Glomerular visceral epithelial cell (primary cell): Measurements from ENCODE around the gene C12orf56.
"Not testable (repeated sequence)": the region's sequence is repeated elsewhere in the genome, so short reads cannot be mapped to it uniquely, and the experiment has no call there.

Experiments
- DNase-seq: peaks from one replicate; pipeline ENCODE4 v3.0.0-alpha.2; 2016; ENCODE audit errors: extremely low spot score

The C12orf56 gene

DNA sequence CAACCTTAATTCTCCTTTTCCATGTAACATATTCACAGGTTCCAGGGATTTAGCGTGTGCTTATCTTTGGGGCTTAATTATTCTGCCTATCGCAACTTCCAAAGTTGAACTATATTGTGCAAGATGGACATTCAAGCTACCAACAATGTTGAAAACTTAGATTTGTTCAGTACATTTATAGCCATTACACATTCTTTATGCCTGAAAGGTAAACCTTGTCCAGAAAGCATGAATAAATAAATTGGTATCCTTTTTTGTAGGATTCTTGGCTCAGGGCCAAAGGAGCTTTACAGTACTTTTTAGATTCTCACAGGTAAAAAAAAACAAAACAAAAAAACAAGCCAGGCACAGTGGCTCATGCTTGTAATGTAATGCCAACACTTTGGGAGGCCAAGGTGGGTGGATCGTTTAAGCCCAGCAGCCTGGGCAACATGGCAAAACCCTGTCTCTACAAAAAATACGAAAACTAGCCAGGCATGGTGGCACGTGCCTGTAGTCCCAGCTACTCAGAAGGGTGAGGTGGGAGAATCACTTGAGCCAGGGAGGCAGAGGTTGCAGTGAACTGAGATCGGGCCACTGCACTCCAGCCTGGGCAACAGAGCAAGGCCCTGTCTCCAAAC lies 3.3 kb downstream of the C12orf56 start:
- DNase-seq = no peak

DNA sequence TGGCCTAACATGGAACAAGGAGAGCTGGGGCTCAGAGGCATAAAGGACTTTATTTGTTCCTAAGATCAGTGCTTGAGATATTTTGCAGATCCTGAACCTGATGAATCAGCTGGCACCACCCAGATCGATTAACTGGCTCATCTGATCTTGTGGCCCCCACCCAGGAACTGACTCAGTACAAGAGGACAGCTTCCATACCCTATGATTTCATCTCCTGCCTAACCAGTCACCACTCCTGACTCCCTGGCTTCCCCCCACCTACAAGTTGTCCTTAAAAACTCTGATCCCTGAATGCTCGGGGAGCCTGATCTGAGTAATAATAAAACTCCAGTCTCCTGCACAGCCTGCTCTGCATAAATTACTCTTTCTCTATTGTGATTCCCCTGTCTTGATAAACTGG lies 5.1 kb downstream of the C12orf56 start:
- DNase-seq = no peak

DNA sequence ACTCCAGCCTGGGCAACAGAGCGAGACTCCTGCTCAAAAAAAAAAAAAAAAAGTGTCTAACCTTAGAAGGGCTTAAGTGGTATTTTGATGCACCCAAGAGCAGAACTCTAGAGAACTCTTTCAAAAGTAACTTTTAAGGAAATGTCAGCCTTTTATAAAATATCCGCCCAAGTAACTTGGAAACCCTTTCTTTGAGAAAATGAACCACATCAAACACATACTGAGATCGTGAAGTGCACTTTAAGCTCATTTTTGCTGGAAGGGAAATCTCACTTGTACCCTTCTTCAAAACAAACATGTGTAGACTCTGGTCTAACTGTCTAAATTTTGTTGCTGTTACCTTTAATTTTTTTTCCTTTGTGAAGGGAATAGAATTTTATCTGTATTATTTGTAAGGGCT lies 5.5 kb downstream of the C12orf56 start:
- DNase-seq = no peak

DNA sequence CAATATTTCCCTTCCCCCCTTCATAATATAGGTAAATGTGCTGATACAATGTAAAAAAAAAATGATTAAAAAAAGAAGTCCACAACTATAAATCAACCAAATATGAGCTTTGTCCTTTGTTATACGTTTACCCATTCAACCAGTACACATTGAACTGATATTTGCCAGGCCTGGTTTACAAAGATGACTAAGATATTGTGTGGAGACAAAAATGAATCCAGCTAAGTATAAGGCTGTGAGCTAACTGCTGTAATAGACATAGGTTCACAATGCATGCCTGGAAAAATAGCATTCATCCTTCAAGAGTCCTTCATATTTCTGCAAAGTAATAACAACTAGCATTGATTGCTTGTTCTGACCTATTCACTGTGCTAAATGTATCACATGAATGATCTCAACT lies 6.9 kb downstream of the C12orf56 start:
- DNase-seq = no peak

DNA sequence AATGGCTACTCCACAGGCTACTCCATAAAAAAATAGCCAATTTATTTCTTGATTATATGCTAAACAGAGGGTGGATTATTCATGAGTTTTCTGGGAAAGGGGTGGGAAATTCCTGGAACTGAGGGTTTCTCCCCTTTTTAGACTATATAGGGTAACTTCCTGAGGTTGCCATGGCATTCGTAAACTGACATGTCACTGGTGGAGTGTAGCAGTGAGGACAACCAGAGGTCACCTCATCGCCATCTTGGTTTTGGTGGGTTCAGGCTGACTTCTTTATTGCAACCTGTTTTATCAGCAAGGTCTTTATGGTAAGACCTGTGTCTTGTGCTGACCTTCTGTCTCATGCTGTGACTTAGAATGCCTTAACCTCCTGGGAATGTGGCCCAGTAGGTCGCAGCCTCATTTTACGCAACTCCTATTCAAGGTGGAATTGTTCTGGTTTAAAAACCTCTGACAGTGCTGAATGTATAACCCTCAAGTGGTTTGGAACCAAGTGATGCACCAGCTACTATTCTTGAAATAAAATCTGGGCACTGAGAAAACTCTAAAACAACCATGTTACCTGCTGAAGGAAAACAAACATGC lies 27.7 kb downstream of the C12orf56 start:
- no peak for DNase-seq

DNA sequence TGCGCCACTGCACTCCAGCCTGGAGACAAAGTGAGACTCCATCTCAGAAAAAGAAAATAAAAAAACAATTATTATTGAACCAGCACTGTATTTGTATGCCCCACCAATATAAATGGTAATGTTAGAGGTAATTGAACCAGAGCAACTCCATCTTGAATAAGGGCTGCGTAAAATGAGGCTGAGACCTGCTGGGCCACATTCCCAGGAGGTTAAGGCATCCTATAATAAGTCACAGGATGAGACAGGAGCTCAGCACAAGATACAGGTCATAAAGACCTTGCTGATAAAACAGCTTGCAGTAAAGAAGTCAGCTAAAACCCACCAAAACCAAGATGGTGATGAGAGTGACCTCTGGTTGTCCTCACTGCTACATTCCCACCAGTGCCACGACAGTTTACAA lies 29.4 kb downstream of the C12orf56 start:
- DNase-seq = not testable (repeated sequence)

DNA sequence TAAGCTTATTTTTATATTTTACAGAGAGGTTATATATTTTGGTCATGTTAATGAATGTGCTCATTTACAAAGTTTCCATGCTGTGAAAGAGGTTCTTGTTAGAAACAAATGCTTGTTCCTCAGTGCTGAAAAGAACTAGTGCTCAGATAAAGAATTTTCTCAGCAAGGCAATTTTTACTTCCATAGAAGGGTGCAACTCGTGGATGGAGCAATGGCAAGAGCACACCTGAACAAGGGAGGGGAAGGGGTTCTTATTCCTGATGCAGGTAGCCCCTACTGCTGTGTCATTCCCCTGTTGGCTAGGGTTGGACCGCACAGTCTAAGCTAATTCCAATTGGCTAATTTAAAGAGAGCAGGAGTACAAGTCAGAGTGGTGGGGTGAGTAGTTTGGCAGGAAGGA lies 34.3 kb downstream of the C12orf56 start:
- DNase-seq = not testable (repeated sequence)

DNA sequence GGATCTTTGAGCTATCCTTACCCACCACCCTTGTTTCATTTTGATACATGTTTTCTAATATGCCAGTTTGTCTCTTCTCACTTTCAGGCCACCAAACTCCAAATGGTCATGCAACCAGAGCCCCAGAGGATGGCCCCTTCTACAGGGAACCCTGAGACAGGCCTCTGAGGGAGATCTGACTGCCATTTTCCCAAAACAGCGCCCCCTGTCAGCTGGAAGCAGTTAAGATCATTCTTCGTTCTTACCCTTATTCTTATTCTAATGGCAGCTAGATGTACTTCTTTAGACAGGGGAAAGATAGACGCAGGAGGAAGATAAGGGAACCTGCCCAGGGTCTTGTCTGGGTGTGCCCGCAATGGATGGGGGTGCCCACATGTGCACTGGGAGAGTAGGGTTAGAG lies 38.4 kb downstream of the C12orf56 start:
- no peak for DNase-seq

DNA sequence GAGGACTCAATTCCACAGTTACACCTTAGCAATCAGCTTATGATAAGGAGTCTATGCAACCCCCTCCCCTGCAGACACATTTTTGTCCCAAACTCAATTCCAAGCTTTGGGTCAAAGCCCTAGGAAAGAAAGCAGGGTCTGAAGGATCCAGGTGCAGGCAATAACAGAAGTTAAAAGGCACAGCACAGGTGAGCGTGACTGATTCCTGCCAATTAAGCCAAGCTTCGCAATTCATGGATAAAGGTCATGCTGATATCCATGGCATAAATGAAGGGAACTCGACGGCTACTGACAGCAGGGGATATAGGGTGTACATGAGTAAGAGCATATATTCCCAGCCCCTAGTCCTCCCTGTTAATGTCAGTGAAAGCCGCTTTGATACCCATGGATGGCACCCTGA lies 39.3 kb downstream of the C12orf56 start:
- no peak for DNase-seq

DNA sequence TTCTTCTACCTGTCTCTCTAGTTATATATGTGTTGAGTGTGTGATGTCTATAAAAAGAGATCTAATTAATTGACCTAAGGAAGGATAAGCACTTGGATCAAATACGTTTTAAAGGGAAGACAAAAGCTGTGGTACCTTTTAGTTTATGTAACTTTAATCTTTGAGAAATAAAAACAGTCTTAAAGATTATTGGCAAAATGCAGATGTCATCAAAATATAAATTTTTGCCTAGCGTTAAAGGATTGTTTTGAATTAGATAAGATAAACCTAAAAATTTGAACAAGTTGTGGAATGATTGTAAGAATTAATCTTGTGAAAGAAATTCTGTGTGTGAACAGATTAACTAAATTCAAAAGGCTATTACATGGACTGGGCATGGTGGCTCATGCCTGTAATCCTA lies 42.9 kb downstream of the C12orf56 start:
- DNase-seq = no peak

DNA sequence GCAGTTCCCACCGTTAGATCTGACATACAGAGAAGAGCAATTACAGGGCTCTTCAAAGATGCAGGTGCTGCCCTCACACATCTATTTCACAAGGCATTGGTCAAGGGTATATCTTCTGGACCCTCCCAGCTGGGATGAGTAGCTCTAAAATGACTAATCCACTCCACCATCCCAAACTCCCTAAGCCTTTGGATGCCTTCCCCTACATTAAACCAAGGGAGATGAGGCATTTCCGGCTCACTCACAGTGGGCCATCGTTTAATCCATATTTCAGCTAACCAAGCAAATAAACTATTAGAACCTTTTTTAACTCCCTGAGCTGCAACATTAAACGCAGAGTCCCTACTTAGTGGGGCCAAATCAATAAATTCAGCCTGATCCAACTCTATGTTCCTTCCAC lies 45.9 kb downstream of the C12orf56 start:
- DNase-seq = not testable (repeated sequence)

DNA sequence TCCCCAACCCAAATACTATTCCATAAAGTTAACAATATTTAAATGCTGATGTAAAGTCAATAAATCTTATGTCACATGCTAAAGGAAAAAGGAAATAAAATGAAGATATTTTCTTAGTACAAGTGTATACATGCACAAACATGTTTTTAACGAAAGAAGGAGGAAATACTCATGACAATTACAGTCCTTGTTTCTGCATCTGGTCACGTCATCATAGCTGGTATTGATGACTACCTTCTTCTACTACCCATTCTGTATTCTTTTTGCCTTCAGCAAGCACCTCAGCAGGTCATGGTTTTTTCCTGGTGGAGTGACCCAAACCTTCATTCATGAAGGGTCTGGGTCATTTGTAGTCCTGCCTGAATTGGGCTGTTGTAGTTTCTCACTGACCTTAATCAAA lies 50.0 kb downstream of the C12orf56 start:
- DNase-seq = not testable (repeated sequence)

DNA sequence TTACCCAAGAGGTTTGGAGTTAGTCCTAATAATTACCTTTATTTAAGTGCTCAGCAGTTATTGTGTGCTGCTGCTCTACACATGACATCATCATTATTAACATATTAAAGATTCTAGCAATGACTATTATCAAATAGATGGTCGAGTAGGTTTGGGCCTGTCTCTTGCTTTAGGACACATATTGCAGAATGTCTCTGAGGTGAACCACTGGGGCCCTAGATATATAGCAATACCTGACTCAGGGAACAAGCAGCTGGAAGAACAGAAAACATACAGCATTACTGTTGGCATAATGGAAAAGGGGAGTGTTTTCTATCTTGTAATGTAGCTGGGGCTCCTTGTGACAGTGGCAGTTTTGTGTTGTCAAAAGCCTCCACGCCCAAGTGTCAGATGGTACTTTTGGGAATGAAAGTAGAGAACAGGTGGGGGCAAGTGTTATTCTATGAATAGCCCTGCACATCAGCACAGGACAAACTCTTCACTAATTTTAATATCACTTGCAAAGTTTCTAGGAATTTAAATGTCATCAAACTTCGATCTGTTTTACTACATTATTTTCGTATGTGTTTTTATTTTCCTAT lies 54.6 kb downstream of the C12orf56 start:
- no peak for DNase-seq

DNA sequence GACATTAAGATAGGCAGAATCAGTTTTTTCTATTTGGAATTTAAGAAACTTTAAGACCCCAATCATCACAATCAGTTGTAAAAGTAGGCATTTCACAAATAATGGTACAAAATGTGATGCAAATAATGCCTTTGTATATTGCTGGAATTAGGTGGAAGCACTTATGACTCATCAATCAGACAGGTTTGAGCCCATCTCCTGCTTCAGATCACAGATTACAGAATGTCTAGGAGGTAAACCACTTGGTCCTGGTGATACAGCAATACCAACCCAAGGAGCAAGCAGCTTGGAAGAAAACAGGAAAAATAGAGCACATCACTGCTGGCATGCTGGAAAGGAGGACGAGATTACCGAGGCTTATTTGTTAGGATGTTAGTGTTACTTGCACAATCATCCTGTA lies 57.6 kb downstream of the C12orf56 start:
- DNase-seq = no peak

DNA sequence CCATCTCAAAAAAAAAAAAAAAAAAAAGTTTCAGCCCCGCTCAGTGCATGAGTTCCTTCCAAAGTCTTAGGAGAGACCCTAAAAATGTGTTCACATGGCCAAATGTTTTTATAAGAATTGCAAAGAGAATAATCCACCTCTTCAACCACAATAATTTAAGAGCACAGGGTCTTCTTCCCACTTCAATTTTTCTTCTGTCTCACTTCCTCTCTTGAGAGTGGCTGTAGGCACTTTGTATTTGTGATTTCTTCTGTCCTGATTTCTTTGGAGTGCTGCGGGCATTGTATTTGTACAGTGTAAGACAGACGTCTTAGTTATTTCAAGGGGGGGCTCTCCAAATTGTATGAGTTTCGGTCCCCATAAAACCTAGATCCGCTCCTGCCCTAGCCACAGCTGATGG lies 58.3 kb downstream of the C12orf56 start:
- no peak for DNase-seq

DNA sequence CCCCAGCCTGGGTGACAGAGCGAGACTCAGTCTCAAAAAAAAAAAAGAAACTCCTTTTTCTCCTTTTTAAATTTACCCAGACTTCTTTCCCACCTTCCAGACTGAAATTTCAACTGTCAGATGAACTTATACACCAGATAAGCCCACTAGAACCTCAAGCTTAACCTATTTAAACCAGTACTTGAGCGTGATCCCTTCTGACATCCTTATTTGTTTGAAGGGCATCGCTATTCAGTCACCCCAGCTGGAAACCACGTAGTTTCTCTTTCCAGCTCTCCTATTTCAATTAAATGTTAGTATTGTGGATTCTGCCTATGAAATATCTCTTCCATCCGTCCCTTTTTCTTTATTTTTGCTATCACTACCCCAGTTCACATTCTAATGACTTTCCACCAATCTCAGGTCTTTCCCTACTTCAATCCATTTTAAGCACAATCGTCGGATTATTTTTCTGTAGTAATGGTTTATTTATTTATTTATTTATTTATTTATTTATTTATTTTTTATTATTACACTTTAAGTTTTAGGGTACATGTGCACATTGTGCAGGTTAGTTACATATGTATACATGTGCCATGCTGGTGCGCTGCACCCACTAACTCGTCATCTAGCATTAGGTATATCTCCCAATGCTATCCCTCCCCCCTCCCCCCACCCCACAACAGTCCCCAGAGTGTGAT lies 61.4 kb downstream of the C12orf56 start:
- not testable (repeated sequence) for DNase-seq

DNA sequence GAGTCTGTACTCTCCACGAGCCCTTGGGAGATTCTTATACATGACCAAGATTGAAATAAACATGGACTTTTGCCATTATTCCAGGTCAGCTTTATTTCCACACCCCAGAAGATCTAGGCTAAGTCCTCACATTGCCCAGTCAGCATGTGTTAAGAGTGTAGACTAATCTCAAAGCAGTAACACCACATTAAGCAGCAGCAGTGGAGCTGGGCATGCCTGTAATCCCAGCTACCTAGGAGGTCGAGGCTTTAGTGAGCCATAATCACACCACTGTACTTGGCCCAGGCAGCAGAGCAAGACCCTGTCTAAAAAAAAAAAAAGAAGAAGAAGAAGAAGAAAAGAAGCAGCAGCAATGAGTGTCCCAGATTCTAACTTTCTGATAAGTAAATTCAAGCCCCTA lies 65.5 kb downstream of the C12orf56 start:
- no peak for DNase-seq

DNA sequence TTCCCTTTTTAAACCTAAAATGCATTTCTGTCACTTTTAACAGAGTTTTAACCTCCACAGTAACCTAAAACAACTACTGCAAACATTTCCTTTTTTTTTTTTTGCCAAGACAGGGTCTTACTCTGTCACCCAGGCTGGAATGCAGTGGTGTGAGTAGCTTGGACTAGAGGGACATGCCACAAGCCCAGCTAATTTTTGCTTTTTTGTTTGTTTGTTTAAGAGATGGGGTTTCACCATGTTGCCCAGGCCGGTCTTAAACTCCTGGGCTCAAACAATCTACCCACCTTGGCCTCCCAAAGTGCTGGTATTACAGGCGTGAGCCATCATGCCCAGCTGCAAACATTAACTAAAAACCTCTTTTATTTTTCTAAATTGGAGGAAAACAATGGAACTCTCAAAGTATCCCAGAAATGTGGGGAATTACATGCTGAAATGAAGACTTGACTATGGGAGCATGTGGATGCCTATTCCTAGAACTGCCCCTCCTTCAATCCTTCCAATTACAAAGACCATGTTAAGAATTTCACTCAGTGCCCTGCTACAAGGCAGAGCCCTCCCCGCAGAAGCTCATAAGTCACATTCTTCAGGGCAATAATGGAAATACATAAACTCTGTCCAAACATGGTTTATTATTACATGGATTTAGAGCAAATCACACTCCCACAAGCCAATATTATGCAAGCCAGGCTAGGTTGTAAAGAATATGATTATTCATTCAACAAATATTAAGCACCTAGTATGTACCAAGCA lies 66.9 kb downstream of the C12orf56 start:
- no peak for DNase-seq

DNA sequence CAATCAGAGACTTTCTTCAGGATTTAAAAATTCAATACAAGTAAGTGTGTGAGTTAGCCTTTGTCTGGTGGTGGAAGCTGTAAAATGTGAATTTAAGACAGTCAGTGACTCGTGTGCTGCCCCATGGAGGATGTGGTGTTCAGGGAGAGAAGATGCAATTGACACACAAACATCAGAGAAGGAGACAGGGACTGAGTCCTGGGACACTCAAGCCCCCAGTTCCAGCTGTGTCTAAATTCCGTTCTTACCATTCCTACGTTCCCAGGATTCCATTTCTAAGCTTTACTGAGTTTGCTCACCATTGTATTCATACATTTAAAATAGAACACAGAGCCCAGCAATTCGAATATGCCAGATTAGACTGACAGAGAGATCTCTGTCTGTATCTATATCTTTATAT lies 67.6 kb downstream of the C12orf56 start:
- DNase-seq = no peak

DNA sequence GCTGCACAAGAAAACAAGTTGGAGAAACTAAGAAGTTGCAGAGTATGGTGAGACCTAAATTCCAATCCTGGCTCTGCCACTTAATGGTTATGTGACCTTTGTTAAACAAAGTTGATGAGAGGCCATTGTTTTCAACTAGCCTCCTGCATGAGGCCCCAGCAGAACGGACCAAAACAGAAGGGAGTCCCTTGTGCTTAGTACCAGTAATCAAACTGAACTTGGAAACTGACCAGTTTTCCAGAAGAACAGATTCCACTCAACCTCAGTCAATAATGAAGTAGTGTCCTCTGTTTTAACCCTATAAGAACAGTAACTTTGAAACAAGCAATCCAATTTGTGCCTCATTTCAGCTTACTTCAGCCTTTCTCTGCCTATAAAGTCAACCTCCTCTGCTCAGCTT lies 69.9 kb downstream of the C12orf56 start:
- no peak for DNase-seq

DNA sequence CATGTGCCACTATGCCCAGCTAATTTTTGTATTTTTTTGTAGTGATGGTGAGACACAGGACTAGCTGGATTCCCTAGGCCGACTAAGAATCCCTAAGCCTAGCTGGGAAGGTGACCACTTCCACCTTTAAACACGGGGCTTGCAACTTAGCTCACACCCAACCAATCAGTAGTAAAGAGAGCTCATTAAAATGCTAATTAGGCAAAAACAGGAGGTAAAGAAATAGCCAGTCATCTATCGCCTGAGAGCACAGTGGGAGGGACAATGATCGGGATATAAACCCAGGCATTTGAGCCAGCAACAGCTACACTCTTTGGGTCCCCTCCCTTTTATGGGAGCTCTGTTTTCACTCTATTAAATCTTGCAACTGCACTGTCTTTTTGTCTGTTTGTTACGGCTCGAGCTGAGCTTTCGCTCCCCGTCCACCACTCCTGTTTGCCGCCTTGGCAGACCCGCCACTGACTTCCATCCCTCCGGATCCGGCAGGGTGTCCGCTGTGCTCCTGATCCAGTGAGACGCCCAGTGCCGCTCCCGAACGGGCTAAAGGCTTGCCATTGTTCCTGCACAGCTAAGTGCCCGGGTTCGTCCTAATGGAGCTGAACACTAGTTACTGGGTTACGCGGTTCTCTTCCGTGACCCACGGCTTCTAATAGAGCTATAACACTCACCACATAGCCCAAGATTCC lies 70.9 kb downstream of the C12orf56 start:
- not testable (repeated sequence) for DNase-seq

DNA sequence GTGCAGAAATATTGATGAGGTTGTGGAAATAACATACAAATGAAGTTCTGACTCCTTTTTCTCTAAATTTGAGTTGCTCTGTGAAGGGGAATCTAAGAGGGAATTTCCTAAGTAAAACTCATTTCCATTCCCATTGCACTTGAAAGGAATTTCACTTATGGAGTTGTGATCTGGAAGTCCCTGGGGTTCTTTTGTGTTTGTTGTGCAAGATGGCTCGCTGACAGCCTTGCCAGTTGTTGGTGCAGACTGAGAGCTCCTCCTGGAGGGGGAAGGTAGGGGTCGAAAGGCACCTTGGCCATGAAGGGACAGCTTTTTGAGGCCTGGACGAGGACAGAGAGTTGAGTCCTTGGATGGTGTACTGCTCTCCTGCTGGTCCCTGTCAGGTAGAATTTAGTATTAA lies 72.0 kb downstream of the C12orf56 start:
- DNase-seq = no peak
